GM18526 (cell line): ENCODE results near the gene CCDC174.

Experiments
- POLR2A ChIP-seq: IDR thresholded peaks from 3 replicates; pipeline ENCODE4 v1.6.1; 2011; ENCODE audit not compliant: insufficient read length; ENCODE audit errors: extremely low read depth

CCDC174 gene

GRCh38 chr3:14651440-14652251, at the start of gene CCDC174:
TSS of gene CCDC174 (plus strand) at chr3:14651762. CDS start at chr3:14651837, 75 bp downstream.
- TF ChIP-seq POLR2A = peak; percentile 96

- TF ChIP-seq POLR2A = no peak
Measured at GRCh38 chr3:14602006-14602803, 49.4 kb upstream of the CCDC174 start.

- no peak for TF ChIP-seq POLR2A
Measured at GRCh38 chr3:14602804-14603644, 48.5 kb upstream of the CCDC174 start.

- TF ChIP-seq POLR2A = no peak
Measured at GRCh38 chr3:14605067-14605466, 46.5 kb upstream of the CCDC174 start.

- no peak for TF ChIP-seq POLR2A
Measured at GRCh38 chr3:14605744-14606143, 45.8 kb upstream of the CCDC174 start.

GRCh38 chr3:14606669-14607339, 44.8 kb upstream of the CCDC174 start:
- TF ChIP-seq POLR2A = no peak

GRCh38 chr3:14608298-14608697, 43.3 kb upstream of the CCDC174 start:
- TF ChIP-seq POLR2A = no peak

GRCh38 chr3:14609506-14609905, 42.1 kb upstream of the CCDC174 start:
- no peak for TF ChIP-seq POLR2A

- TF ChIP-seq POLR2A = no peak
Measured at GRCh38 chr3:14609941-14610340, 41.6 kb upstream of the CCDC174 start.

- no peak for TF ChIP-seq POLR2A
Measured at GRCh38 chr3:14614189-14614588, 37.4 kb upstream of the CCDC174 start.

GRCh38 chr3:14614862-14615261, 36.7 kb upstream of the CCDC174 start:
- TF ChIP-seq POLR2A = no peak

- no peak for TF ChIP-seq POLR2A
Measured at GRCh38 chr3:14616606-14617507, 34.7 kb upstream of the CCDC174 start.

GRCh38 chr3:14617508-14618023, 34.0 kb upstream of the CCDC174 start:
- TF ChIP-seq POLR2A = no peak

- no peak for TF ChIP-seq POLR2A
Measured at GRCh38 chr3:14619605-14620004, 32.0 kb upstream of the CCDC174 start.
